IPS-NIHi11 (cell line): ENCODE results near the gene RAET1L.
A peak's percentile ranks its signal among the peaks of the same experiment; 100 is the strongest.
"Not testable (repeated sequence)": the region's sequence is repeated elsewhere in the genome, so short reads cannot be mapped to it uniquely, and the experiment has no call there.

Source experiments
- DNase-seq: peaks from one replicate; pipeline ENCODE4 v3.0.0; 2012; ENCODE audit warnings: mixed read lengths, low spot score

Gene RAET1L

DNA sequence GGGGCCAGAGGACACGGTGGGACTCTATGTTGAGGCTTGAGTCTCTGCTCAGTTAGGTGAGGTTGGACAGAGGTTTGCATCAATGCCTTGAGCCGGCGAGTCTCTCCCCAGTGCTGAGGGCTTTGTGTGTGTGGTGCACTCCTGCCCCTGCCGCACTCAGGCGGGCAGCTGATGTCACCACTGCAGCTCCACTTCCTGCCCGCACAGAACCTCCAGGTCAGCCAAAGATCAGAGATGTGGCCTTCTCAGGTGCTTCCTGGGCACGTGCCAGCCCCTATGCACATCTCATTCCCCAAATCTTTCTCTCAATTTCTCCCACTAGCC lies 33.9 kb downstream of the RAET1L start:
- not testable (repeated sequence) for DNase-seq

DNA sequence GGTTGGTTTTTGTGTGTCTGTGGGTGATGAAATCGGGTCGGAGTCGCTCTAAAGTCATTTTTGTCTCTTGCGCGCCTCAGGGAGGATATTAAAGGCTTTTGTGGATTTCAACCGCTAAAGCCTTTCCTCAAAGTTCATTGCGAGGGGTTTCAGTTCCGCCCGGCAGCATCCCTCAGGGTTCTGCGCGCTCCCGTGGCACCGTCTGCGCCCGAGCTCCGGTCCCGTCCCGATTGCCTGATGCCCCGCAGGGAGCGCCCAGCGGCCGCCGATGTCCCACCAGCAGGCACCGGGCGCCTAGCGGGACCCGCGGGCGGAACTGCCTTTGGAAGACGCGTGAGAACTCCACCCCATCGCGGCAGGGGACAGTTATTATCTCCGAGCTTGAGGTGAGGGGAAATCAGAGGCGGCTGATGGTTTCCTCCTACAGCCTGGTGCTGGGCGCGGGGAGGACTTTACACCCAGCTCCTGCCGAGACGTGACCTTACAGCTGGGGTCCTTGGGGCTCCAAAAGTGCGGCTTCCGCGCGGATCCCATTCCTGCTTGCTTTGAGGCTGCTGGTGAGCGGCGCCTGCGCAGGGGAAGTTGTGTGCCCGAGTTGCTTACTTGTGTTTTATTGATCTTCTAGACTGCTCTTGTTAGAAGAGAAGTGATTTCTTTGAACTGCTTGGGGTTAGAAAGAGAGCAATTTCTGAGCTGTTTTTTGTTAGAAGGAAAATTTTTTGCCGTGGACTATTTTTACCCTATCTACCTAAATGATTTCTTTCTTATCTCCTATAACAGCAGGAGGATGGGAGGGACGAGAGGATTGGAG lies 34.5 kb downstream of the RAET1L start:
- DNase-seq, result peak; percentile 55

DNA sequence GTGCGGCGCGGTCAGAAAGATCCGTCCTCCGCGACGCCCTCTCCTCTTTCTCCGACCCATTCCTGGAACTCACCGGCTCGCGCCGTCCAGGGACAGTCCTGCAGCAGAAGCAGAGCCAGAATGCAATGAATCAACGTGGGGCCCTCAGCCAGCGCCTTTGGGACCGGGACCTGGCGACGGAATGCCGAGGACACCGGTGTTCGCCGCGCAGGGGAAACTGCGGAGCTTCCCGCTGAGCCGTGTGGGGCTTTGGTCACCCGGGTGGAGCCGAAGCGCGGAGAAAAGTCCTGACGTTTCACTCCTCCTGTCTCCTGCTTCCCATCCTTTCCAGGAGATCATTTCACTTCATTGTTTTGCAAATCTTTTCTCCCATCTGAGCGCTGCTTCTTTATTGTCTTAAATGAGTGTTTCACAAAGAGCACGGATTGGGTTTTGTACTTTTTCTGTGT lies 35.1 kb downstream of the RAET1L start:
- peak; percentile 35 for DNase-seq

DNA sequence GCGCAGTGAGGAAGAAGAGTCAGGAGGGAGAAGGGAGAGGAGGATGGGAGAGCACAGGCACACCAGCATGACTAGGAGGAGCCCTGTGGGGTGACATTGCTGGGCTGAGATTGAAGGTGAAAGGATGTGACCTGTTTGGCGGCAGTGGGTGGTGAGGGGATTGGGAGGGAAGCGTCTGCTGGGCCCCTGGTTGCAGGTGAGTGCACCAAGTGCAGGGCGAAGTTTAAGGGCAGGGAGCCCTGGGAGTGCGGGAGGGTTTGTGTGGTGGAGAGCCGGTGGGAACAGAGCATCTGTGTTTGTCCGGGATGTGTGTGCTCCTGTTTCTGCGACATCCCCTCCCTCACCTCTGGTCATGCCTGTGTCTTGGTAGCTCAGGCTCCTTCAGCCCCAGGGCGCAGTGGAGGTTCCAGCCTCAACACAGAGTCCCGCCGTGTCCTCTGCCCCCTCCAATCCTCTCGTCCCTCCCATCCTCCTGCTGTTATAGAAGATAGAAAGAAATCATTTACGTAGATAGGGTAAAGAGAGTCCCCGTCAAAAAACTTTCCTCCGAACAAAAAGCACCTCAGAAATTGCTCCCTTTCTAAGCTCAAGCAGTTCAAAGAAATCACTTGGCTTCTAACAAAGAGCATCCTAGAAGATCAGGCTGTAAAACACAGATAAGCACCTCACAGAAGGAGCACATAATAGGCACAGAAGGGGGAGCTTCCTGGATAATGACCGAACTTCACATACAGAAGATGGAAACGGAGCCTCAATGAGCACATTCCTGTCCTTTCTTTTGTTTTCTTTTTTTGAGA lies 36.6 kb downstream of the RAET1L start:
- peak; percentile 55 for DNase-seq

DNA sequence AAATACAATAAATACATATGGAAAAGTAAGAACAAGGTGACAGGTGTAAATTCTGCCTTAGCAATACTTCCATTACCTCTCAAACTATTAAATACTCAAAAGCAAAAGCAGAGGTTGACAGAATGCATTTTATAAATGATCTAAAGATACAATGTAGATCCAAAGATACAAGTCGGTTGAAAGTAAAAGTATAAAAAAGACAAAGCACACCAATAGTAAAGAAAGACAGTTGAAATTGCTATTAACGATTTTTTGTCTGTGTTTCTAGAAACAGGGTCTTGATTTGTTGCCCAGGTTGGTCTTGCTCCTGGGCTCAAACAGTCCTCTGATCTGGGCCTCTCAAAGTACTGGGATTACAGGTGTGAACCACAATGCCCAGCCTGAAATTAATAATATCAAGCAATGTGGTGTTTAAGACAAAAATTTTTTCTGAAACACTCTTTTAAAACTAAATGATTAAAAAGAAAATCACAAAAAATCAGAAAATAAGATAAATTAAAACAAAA lies 37.7 kb downstream of the RAET1L start:
- DNase-seq, result no peak

DNA sequence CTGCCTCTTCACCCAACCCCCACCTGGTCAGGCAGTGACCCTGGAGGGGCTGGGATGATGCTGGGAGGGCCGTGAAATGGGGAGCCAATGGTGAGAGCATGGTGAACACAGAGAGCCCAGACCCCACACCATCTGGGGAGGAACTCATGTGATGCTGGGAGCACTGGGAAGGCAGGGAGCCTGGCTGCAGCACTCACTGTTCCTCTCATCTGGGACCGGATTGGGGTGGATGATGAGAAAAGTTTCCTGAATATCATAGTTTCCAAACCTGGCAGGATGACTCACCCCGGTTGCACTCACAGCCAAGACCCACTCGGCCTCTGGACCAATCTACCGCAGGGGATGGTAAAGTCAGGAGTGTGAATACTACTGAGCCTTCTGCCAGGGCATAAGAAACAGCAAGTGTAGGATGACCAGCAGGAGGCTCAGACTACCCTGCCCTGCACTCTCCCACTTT lies 39.8 kb downstream of the RAET1L start:
- DNase-seq, result no peak

DNA sequence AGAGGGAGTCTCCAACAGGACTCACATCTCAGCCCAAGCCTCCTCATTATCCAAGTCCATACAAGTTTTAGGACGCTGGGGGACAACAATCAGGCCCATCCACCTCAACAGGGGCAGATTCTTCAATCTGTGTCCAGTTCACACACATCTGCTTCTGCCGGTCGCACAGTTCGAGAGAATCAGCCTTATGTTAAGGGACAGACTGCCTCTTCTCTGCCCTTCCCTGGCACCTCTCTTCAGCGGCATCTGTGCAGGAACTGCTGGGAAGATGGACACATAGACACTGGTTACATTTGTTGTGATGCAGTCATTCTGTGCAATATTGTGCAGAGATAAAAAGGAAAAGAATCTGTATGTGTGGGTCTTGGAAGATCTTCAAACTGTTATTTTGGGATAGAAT lies 40.6 kb downstream of the RAET1L start:
- DNase-seq, result no peak

DNA sequence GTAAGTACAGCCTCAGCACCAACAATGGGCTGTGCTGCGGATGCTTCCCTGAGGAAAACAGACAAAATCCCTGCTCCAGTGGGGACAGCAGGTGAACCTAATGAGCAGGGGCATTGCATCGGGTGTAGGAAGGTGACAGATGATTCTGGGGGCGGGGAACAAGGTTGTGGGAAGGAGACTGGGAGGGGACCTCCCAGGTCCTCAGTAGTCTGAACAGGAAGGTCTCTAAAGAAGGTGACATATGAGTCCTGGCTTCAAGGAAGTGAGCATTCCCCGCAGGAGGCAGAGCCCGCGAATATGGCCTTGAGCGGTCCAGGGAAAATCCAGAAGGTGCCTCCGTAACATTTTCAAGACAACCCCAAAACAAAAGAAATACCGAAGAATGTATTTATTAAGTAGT lies 42.2 kb downstream of the RAET1L start:
- DNase-seq, result no peak

DNA sequence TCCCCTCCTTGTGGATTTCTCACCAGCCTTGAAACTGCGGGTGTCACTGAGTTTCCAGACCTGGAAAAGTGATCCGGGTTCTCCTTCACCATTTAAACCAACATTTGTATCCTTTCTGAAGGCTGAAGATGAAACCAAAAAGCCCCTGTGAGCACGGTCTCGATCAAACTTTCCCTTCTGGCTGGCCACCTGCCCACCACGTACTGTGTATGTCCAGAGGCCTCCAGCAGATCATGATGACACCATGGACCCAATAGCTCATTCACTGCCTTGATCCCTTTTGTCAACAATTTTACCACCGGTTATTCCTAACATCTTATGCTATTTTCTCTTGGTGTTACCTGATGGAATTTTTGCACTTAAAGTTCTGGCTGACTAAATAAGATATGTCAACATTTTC lies 46.0 kb downstream of the RAET1L start:
- DNase-seq, result no peak

DNA sequence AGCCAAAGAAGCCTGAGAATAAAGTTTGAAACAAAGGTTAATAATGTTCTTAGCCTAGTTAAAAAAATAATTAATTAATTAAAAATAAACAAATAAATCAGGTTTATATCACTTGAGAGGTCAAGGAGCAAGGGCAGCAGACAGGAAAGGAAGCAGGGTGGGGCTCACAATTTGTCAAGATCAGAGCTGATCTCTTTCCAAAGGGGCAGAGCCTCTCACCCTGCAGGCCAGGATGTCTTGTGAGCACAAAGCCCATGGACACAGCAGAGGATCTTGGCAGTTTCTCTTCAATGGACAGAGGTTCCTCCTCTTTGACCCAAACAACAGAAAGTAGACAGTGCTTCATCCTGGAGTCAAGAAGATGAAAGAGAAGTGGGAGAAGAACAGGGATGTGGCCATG lies 46.7 kb downstream of the RAET1L start:
- no peak for DNase-seq

DNA sequence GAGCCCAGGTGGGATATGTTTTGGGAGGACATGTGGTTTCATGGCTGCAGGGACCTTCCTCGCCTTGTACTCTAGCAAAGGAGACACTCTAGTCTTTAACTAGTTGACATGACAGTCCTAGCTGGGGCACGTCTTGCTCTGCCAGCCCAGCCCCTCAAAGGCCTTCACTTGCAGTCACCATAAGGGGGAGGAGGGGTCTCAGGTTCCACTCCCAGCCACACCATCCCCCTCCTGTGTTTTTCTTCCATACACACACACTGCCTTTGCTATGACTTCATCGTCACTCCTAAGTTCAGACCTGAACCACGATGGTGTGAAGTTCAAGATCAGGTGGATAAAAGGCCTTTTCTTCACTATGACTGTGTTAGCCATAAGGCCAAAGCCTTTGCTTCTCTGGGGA lies 48.1 kb downstream of the RAET1L start:
- DNase-seq, result no peak

DNA sequence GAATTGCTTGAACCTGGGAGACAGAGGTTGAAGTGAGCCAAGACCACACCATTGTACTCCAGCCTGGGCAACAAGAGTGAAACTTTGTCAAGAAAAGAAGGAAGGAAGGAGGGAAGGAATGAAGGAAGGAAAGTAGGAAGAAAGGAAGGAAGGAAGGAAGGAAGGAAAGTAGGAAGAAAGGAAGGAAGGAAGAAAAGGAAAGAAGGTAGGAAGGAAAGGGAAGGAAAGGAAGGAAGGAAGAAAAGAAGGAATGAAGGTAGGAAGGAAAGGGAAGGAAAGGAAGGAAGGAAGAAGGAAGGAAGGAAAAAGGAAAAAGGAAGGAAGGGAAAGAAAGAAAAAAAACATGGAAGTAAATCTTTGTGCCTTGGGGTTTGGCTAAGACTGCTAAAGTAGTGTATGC lies 49.9 kb downstream of the RAET1L start:
- no peak for DNase-seq

DNA sequence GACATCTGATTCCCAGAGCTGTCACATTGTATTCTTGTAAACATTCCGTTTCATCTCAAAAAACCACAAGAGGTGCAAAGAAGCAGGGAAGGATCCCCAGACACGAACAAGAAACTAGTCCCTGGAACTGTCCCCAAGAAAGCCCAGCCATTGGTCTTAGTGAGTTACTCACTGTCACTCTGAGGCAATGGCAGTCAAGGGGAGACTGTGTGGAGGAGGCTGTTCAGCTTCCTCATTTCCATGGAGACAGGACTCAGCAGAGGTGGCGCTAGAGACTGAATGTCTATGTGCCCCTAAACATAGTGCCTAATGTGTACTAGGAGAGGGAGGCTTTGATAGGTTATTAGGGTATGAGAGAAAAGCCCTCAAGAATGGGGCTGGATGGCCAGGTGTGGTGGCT lies 50.5 kb downstream of the RAET1L start:
- no peak for DNase-seq

DNA sequence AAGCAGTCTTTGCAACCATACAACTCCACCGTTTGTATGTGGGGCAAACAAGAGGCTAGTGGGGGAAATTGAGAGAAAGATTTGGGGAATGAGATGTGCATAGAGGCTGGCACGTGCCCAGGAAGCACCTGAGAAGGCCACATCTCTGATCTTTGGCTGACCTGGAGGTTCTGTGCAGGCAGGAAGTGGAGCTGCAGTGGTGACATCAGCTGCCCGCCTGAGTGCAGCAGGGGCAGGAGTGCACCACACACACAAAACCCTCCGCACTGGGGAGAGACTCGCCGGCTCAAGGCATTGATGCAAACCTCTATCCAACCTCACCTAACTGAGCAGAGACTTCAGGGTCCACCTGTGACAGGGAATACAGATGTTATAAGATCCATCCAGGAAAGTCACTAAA lies 50.9 kb downstream of the RAET1L start:
- not testable (repeated sequence) for DNase-seq

DNA sequence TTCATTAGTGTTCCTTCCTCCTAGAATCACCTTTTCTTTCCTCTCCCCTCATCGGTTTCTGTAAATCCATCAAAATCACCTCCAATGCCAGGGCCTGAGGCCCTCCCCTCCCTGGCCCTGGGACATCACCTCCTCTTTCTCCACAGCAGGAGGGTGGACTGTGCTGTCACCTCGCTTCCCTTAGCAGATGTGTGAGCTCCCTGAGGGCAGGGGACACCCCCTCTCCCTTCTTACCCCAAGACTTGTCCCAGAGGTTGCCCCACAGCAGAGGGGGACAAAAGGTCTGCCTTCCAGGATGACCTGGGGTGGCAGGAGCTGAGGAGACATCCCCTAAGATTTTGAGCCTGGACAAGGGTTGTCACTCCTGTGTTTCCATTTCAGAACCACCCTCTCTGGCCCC lies 55.7 kb downstream of the RAET1L start:
- DNase-seq, result no peak

DNA sequence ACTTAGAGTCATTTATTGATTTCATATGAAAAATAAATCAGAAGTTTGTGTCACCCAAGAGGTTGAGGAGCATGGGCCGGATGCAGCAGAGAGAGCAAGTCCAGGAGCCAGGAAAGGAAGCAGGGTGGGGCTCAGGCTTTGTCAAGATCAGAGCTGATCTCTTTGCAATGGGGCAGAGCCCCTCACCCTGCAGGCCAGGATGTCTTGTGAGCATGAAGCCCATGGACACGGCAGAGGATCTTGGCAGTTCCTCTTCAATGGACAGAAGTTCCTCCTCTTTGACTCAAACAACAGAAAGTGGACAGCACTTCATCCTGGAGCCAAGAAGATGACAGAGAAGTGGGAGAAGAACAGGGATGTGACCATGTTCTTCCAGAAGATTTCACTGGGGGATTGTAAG lies 56.4 kb downstream of the RAET1L start:
- not testable (repeated sequence) for DNase-seq
